Liver (tissue), 9 donors: ENCODE measurements around the gene SOX5. TPM values are rescaled to one million over a fixed set of nuclear protein-coding genes. Genes with fewer than 3 reads are reported as not detected.

Experiments
- DNase-seq: peaks from one replicate; pipeline ENCODE4 v3.0.0-alpha.2; 2017; ENCODE audit warnings: low spot score
- H3K27ac ChIP-seq, 2 donors: one replicate each; pipeline ENCODE4 v1.7.0; 2013; ENCODE audit warnings: inconsistent platforms in 2 of 2, low read length in 2 of 2, control low read depth in 1 of 2, low read depth in 1 of 2, mild to moderate bottlenecking in 1 of 2
- H3K27me3 ChIP-seq, 4 donors: one replicate each; pipeline versions ENCODE4 v1.6.1 to v1.7.0; 2013; ENCODE audit warnings: low read length in 3 of 4, inconsistent platforms in 1 of 4, mild to moderate bottlenecking in 1 of 4, moderate library complexity in 1 of 4; ENCODE audit not compliant: control insufficient read depth in 4 of 4, insufficient read depth in 4 of 4
- H3K36me3 ChIP-seq, 4 donors: one replicate each; pipeline versions ENCODE4 v1.6.1 to v1.7.0; 2013; ENCODE audit warnings: low read length in 3 of 4, mild to moderate bottlenecking in 3 of 4, low read depth in 1 of 4, moderate library complexity in 1 of 4; ENCODE audit not compliant: control insufficient read depth in 4 of 4, insufficient read depth in 3 of 4
- H3K4me1 ChIP-seq, 4 donors: one replicate each; pipeline versions ENCODE4 v1.6.1 to v1.7.0; 2013; ENCODE audit warnings: low read length in 3 of 4, mild to moderate bottlenecking in 3 of 4, moderate library complexity in 1 of 4; ENCODE audit not compliant: control insufficient read depth in 4 of 4, insufficient read depth in 4 of 4
- H3K4me3 ChIP-seq, 3 donors: one replicate each; pipeline versions ENCODE4 v1.6.1 to v1.7.0; 2013; ENCODE audit warnings: low read length in 3 of 3, control low read depth in 1 of 3, low read depth in 1 of 3, mild to moderate bottlenecking in 1 of 3
- H3K9ac ChIP-seq, 2 donors: one replicate each; pipeline ENCODE4 v1.7.0; 2013; ENCODE audit warnings: low read length in 2 of 2, mild to moderate bottlenecking in 2 of 2, moderate library complexity in 2 of 2, control low read depth in 1 of 2, low read depth in 1 of 2
- H3K9me3 ChIP-seq, 4 donors: one replicate each; pipeline versions ENCODE4 v1.6.1 to v1.7.0; 2013; ENCODE audit warnings: low read length in 3 of 4; ENCODE audit not compliant: control insufficient read depth in 4 of 4
- ATF3 ChIP-seq: IDR thresholded peaks from 2 replicates; pipeline ENCODE4 v1.6.1; 2016; ENCODE audit warnings: antibody characterized with exemption
- CTCF ChIP-seq: fragments of 150-350 bp; IDR thresholded peaks from 2 replicates; pipeline ENCODE4 v1.5.1; 2017; ENCODE audit warnings: improper control_type of control experiment, low read depth, low read length; ENCODE audit not compliant: missing input control
- FOXA1 ChIP-seq: IDR thresholded peaks from 2 replicates; pipeline ENCODE4 v1.6.1; 2016; ENCODE audit warnings: antibody characterized with exemption
- GABPA ChIP-seq, 2 donors: IDR thresholded peaks in 1 of 2; conservative IDR thresholded peaks in 1 of 2; 2 replicates each; pipeline ENCODE4 v1.6.1; 2016; ENCODE audit warnings: antibody characterized with exemption in 2 of 2, mild to moderate bottlenecking in 1 of 2, moderate library complexity in 1 of 2
- HNF4A ChIP-seq, 2 donors: conservative IDR thresholded peaks; 2 replicates each; pipeline ENCODE4 v1.6.1; 2016; ENCODE audit warnings: antibody characterized with exemption in 2 of 2, mild to moderate bottlenecking in 2 of 2
- HNF4G ChIP-seq: IDR thresholded peaks from 2 replicates; pipeline ENCODE4 v1.6.1; 2016; ENCODE audit warnings: antibody characterized with exemption
- JUND ChIP-seq, 2 donors: IDR thresholded peaks; 2 replicates each; pipeline ENCODE4 v1.6.1; 2016; ENCODE audit warnings: antibody characterized with exemption in 2 of 2
- MAX ChIP-seq: IDR thresholded peaks from 2 replicates; pipeline ENCODE4 v1.6.1; 2016; ENCODE audit warnings: antibody characterized with exemption
- NR2F2 ChIP-seq: IDR thresholded peaks from 2 replicates; pipeline ENCODE4 v1.6.1; 2016; ENCODE audit warnings: antibody characterized with exemption
- RAD21 ChIP-seq, 2 donors: IDR thresholded peaks; 2 replicates each; pipeline ENCODE4 v1.6.1; 2016; ENCODE audit warnings: antibody characterized with exemption in 2 of 2, mild to moderate bottlenecking in 2 of 2
- REST ChIP-seq: IDR thresholded peaks from 2 replicates; pipeline ENCODE4 v1.6.1; 2016; ENCODE audit warnings: antibody characterized with exemption, mild to moderate bottlenecking
- SP1 ChIP-seq: IDR thresholded peaks from 2 replicates; pipeline ENCODE4 v1.6.1; 2018; ENCODE audit warnings: antibody characterized with exemption, mild to moderate bottlenecking
- TAF1 ChIP-seq: conservative IDR thresholded peaks from 2 replicates; pipeline ENCODE4 v1.6.1; 2016; ENCODE audit warnings: antibody characterized with exemption, mild to moderate bottlenecking
- YY1 ChIP-seq: IDR thresholded peaks from 2 replicates; pipeline ENCODE4 v1.6.1; 2016; ENCODE audit warnings: antibody characterized with exemption, mild to moderate bottlenecking
- WGBS: extraction: QIAGEN DNeasy Blood & Tissue Kit; methylation state at CpG from one replicate; pipeline ENCODE4 v1.1.7; 2013; 5-methylcytosine and 5-hydroxymethylcytosine counted together
- polyA plus RNA-seq, 2 donors: library from polyadenylated mRNA; stranded (reverse) in 1 of 2; unstranded in 1 of 2; fragments of 200-250 nt in 1 of 2; fragments of >200 nt in 1 of 2; fragmentation: Nextera tagmentation in 1 of 2; extraction: Ambion mirVana in 1 of 2; gene quantifications; one replicate each; pipeline versions ENCODE4 v1.2.1 to v1.2.3, GENCODE V29; 2013 to 2015
- total RNA-seq, 2 donors: library from RNA; depleted of rRNA; stranded (reverse); fragments of >200 nt; gene quantifications; one replicate each; pipeline ENCODE4 v1.2.3, GENCODE V29; 2014
- donor health status: healthy.
- donor health status: healthy.
- donor health status: healthy.
- donor health status: healthy.
- donor health status: healthy.

The SOX5 gene
- total and polyA plus RNA-seq, 4 donors = 2.3 to 42.4 (median 12.3) TPM

GRCh38 chr12:23504641-23505399, 444.6 kb downstream of the SOX5 start:
- no peak overlapping the region for H3K9ac ChIP-seq
- DNase-seq = no peak
- H3K27ac ChIP-seq = no peak overlapping the region
- H3K4me1 ChIP-seq = no peaks in the 10 kb centered on the region
- H3K36me3 ChIP-seq = no peaks in the 10 kb centered on the region
- no peaks in the 10 kb centered on the region for H3K9me3 ChIP-seq
- no peak overlapping the region for H3K4me3 ChIP-seq
- TF ChIP-seq ATF3 (no peak), FOXA1 (no peak), YY1 (no peak), JUND (IDR thresholded peaks at IDR 0.05) (no peak), MAX (no peak), HNF4G (no peak), GABPA (IDR thresholded peaks at IDR 0.05 in 1 of 2, conservative IDR thresholded peaks at IDR 0.05 in 1 of 2) (no peak), TAF1 (no peak), REST (no peak), NR2F2 (no peak), RAD21 (IDR thresholded peaks at IDR 0.05) (no peak), SP1 (no peak)
- no peaks in the 10 kb centered on the region for H3K27me3 ChIP-seq
- WGBS = 85% methylated on average over 4 of the region's 4 CpGs

GRCh38 chr12:23504043-23504442, 445.4 kb downstream of the SOX5 start:
- Histone ChIP-seq H3K36me3 (no peaks in the 10 kb centered on the region), H3K4me3 (no peak overlapping the region), H3K4me1 (no peaks in the 10 kb centered on the region), H3K27me3 (no peaks in the 10 kb centered on the region), H3K27ac (no peak overlapping the region), H3K9me3 (no peaks in the 10 kb centered on the region), H3K9ac (no peak overlapping the region)
- no peak for TF ChIP-seq GABPA (IDR thresholded peaks at IDR 0.05 in 1 of 2, conservative IDR thresholded peaks at IDR 0.05 in 1 of 2)
- TF ChIP-seq MAX = no peak
- TF ChIP-seq REST = no peak
- no peak for TF ChIP-seq CTCF
- no peak for TF ChIP-seq RAD21 (IDR thresholded peaks at IDR 0.05)
- no peak for TF ChIP-seq HNF4A (conservative IDR thresholded peaks at IDR 0.05)
- no peak for DNase-seq
- WGBS = 83% methylated on average over 2 of the region's 2 CpGs
